Skeletal muscle tissue (tissue), 4 donors: ENCODE results near the gene IQCK. TPM values are rescaled to one million over a fixed set of nuclear protein-coding genes. Genes with fewer than 3 reads are reported as not detected.

Experiments
- H3K27ac ChIP-seq: one replicate; pipeline ENCODE4 v1.7.0; 2013; ENCODE audit warnings: mild to moderate bottlenecking, low read depth, low read length, inconsistent platforms
- H3K27me3 ChIP-seq, 3 donors: one replicate each; pipeline ENCODE4 v1.7.0; 2013; ENCODE audit warnings: low read length in 3 of 3; ENCODE audit not compliant: control insufficient read depth in 3 of 3, insufficient read depth in 3 of 3
- H3K36me3 ChIP-seq, 3 donors: one replicate each; pipeline ENCODE4 v1.7.0; 2013; ENCODE audit warnings: low read length in 3 of 3; ENCODE audit not compliant: control insufficient read depth in 3 of 3, insufficient read depth in 3 of 3
- H3K4me1 ChIP-seq, 3 donors: one replicate each; pipeline ENCODE4 v1.7.0; 2013; ENCODE audit warnings: low read length in 3 of 3, mild to moderate bottlenecking in 3 of 3; ENCODE audit not compliant: control insufficient read depth in 3 of 3, insufficient read depth in 3 of 3
- H3K4me3 ChIP-seq, 3 donors: one replicate each; pipeline ENCODE4 v1.7.0; 2013; ENCODE audit warnings: low read length in 3 of 3
- H3K9ac ChIP-seq, 3 donors: one replicate each; pipeline ENCODE4 v1.7.0; 2013; ENCODE audit warnings: low read length in 3 of 3, mild to moderate bottlenecking in 3 of 3, moderate library complexity in 2 of 3, low read depth in 1 of 3
- H3K9me3 ChIP-seq, 3 donors: one replicate each; pipeline ENCODE4 v1.7.0; 2013; ENCODE audit warnings: low read length in 3 of 3; ENCODE audit not compliant: control insufficient read depth in 3 of 3
- total RNA-seq: library from RNA; depleted of rRNA; stranded (reverse); fragments of >200 nt; gene quantifications from one replicate; pipeline ENCODE4 v1.2.3, GENCODE V29; 2014
- donor health status: Osteomylitis.

IQCK gene
- total RNA-seq, 1 donor from 2014 or later, result 10.4 TPM

GRCh38 chr16:19698480-19699465 is 19.3 kb upstream of the IQCK start:
- Histone ChIP-seq H3K9me3 (no peaks in the 10 kb centered on the region), H3K27me3 (no peaks in the 10 kb centered on the region), H3K4me3 (peak overlapping the region in 1 of 3 donors; percentile 17), H3K4me1 (peaks cover 35 to 48% (median 38%) of the 10 kb centered on the region in 3 donors), H3K27ac (peak overlapping the region; percentile 44), H3K9ac (peak overlapping the region; percentile 28 to 50 (median 30)), H3K36me3 (peaks cover 5 to 12% (median 8%) of the 10 kb centered on the region in 3 donors)

GRCh38 chr16:19699472-19699871 is 18.6 kb upstream of the IQCK start:
- Histone ChIP-seq H3K36me3 (peaks cover 5 to 13% (median 12%) of the 10 kb centered on the region in 3 donors), H3K27me3 (no peaks in the 10 kb centered on the region), H3K27ac (peak overlapping the region; percentile 44), H3K9me3 (no peaks in the 10 kb centered on the region), H3K9ac (peak overlapping the region in 1 of 3 donors; percentile 50), H3K4me1 (peaks cover 35 to 54% (median 44%) of the 10 kb centered on the region in 3 donors), H3K4me3 (no peak overlapping the region)

- H3K4me1 ChIP-seq, result peaks cover 38 to 61% (median 52%) of the 10 kb centered on the region in 3 donors
- peak overlapping the region; percentile 44 for H3K27ac ChIP-seq
- H3K9ac ChIP-seq, result no peak overlapping the region
- H3K4me3 ChIP-seq, result no peak overlapping the region
- no peaks in the 10 kb centered on the region for H3K27me3 ChIP-seq
- peaks cover 11 to 21% (median 21%) of the 10 kb centered on the region in 3 donors for H3K36me3 ChIP-seq
- no peaks in the 10 kb centered on the region for H3K9me3 ChIP-seq
Measured at GRCh38 chr16:19700319-19700781, 17.7 kb upstream of the IQCK start.

DNA sequence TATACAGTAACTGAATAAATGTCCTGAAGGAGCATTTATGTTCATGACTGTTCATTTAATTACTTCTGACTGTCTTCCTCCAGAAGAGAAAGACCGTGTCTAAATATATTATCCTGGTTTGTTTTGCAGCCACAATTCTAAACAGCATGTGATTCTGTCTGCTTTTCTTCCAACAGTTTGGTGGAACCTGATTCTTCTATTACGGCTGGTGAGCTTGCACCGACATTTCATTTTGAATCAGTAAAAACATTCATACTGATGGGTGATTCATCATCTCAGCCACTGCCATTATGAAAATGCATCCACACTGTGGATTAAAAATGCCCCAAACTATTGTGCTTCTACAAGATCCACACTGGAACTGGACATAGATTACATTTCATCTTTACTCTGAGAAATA is 17.0 kb upstream of the IQCK start:
- Histone ChIP-seq H3K27ac (peak overlapping the region; percentile 26), H3K9ac (no peak overlapping the region), H3K4me1 (peaks cover 41 to 58% (median 54%) of the 10 kb centered on the region in 3 donors), H3K4me3 (no peak overlapping the region), H3K9me3 (no peaks in the 10 kb centered on the region), H3K36me3 (peaks cover 18 to 27% (median 22%) of the 10 kb centered on the region in 3 donors), H3K27me3 (no peaks in the 10 kb centered on the region)

DNA sequence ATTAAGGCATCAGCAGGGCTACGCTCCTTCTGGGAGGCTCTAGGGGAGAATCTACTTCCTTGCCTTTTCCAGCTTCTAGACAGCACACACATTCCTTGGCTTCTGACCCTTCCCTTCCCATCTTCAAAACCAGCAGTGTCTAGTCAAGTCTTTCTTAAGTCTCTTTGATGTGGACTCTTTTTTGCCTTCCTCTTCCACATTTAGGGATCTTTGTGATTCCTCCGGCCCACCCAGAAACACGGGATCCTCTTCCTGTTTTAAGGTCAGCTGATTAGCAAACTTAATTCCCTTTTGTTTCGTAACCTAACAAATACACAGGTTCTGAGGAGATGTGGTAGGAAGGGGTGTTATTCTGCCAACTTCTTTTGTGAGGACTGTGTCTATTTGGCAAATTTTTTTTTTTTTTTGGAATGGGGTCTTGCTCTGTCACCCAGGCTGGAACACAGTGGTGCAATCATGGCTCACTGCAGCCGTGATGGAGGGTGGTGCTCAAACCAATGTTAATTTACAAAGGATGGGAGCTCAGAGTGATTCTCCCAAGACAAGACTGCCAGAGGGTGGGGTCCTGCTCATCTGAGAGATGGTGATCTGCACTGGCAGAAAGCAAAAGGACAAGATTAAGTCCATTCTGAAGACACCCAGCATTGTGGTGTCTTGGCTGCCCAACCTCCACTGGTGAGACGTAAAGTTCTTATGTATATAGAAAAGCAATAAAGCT is 14.7 kb upstream of the IQCK start:
- Histone ChIP-seq H3K4me1 (peaks cover 27 to 39% (median 33%) of the 10 kb centered on the region in 3 donors), H3K9me3 (no peaks in the 10 kb centered on the region), H3K9ac (no peak overlapping the region), H3K36me3 (peaks cover 15 to 30% (median 24%) of the 10 kb centered on the region in 3 donors), H3K4me3 (no peak overlapping the region), H3K27me3 (no peaks in the 10 kb centered on the region), H3K27ac (peak overlapping the region; percentile 69)

GRCh38 chr16:19704321-19705145 is 13.5 kb upstream of the IQCK start:
- no peak overlapping the region for H3K4me3 ChIP-seq
- H3K36me3 ChIP-seq, result peaks cover 27 to 42% (median 28%) of the 10 kb centered on the region in 3 donors
- H3K4me1 ChIP-seq, result peaks cover 20 to 37% (median 27%) of the 10 kb centered on the region in 3 donors
- peak overlapping the region; percentile 69 for H3K27ac ChIP-seq
- no peaks in the 10 kb centered on the region for H3K27me3 ChIP-seq
- H3K9ac ChIP-seq, result peak overlapping the region in 1 of 3 donors; percentile 25
- no peaks in the 10 kb centered on the region for H3K9me3 ChIP-seq

GRCh38 chr16:19705146-19705501 is 12.9 kb upstream of the IQCK start:
- H3K9ac ChIP-seq, result no peak overlapping the region
- H3K4me1 ChIP-seq, result peaks cover 18 to 36% (median 31%) of the 10 kb centered on the region in 3 donors
- H3K9me3 ChIP-seq, result no peaks in the 10 kb centered on the region
- H3K27me3 ChIP-seq, result no peaks in the 10 kb centered on the region
- peak overlapping the region; percentile 69 for H3K27ac ChIP-seq
- H3K36me3 ChIP-seq, result peaks cover 33 to 48% (median 34%) of the 10 kb centered on the region in 3 donors
- H3K4me3 ChIP-seq, result no peak overlapping the region

- H3K27me3 ChIP-seq, result no peaks in the 10 kb centered on the region
- peak overlapping the region; percentile 69 for H3K27ac ChIP-seq
- H3K4me3 ChIP-seq, result no peak overlapping the region
- H3K4me1 ChIP-seq, result peaks cover 13 to 36% (median 35%) of the 10 kb centered on the region in 3 donors
- no peak overlapping the region for H3K9ac ChIP-seq
- H3K9me3 ChIP-seq, result no peaks in the 10 kb centered on the region
- H3K36me3 ChIP-seq, result peaks cover 38 to 48% (median 38%) of the 10 kb centered on the region in 3 donors
Measured at GRCh38 chr16:19705843-19706242, 12.2 kb upstream of the IQCK start.

- Histone ChIP-seq H3K36me3 (peaks cover 39 to 51% (median 47%) of the 10 kb centered on the region in 3 donors), H3K27me3 (no peaks in the 10 kb centered on the region), H3K9ac (no peak overlapping the region), H3K4me3 (no peak overlapping the region), H3K4me1 (peaks cover 17 to 41% (median 36%) of the 10 kb centered on the region in 3 donors), H3K27ac (no peak overlapping the region), H3K9me3 (no peaks in the 10 kb centered on the region)
Measured at GRCh38 chr16:19706846-19707245, 11.2 kb upstream of the IQCK start.
